DMS153 treated with DMSO at 0.1 percent for 48 hours (cell line): ENCODE data around the gene RIPK1.

ENCODE experiments used
- DNase-seq: peaks from one replicate; lab custom pipeline; 2025; ENCODE audit not compliant: unreplicated experiment; lab: John Stamatoyannopoulos, UW

The RIPK1 gene

GRCh38 chr6:3079682-3080081 lies 11.4 kb downstream of the RIPK1 start:
- DNase-seq = no peak

- no peak for DNase-seq
Observed at GRCh38 chr6:3081960-3082359, 13.7 kb downstream of the RIPK1 start.

GRCh38 chr6:3085074-3085473 lies 16.8 kb downstream of the RIPK1 start:
- DNase-seq = no peak

- DNase-seq = no peak
Observed at GRCh38 chr6:3086282-3086946, 18.1 kb downstream of the RIPK1 start.

- no peak for DNase-seq
Observed at GRCh38 chr6:3088446-3088845, 20.2 kb downstream of the RIPK1 start.

- no peak for DNase-seq
Observed at GRCh38 chr6:3088968-3089367, 20.7 kb downstream of the RIPK1 start.

GRCh38 chr6:3090013-3090412 lies 21.7 kb downstream of the RIPK1 start:
- no peak for DNase-seq

GRCh38 chr6:3094815-3095214 lies 26.5 kb downstream of the RIPK1 start:
- DNase-seq = no peak

GRCh38 chr6:3102875-3103274 lies 34.6 kb downstream of the RIPK1 start:
- DNase-seq = no peak

GRCh38 chr6:3108746-3109414 lies 40.6 kb downstream of the RIPK1 start:
- DNase-seq = no peak

- no peak for DNase-seq
Observed at GRCh38 chr6:3109761-3110160, 41.5 kb downstream of the RIPK1 start.

GRCh38 chr6:3114377-3114776 lies 46.1 kb downstream of the RIPK1 start:
- no peak for DNase-seq

GRCh38 chr6:3117912-3118352 lies 49.6 kb downstream of the RIPK1 start:
- no peak for DNase-seq

GRCh38 chr6:3118353-3119039 lies 50.2 kb downstream of the RIPK1 start, which contains the start of gene BPHL:
Gene BPHL, plus strand, starts transcription at chr6:3118711. Its CDS starts 30 bp downstream, at chr6:3118741.
- peak; percentile 55 for DNase-seq

GRCh38 chr6:3119040-3119723 lies 50.9 kb downstream of the RIPK1 start:
- DNase-seq = no peak

- no peak for DNase-seq
Observed at GRCh38 chr6:3120765-3121089, 52.4 kb downstream of the RIPK1 start.

- no peak for DNase-seq
Observed at GRCh38 chr6:3122823-3123182, 54.5 kb downstream of the RIPK1 start.

- no peak for DNase-seq
Observed at GRCh38 chr6:3124667-3125066, 56.4 kb downstream of the RIPK1 start.

GRCh38 chr6:3125815-3126214 lies 57.5 kb downstream of the RIPK1 start:
- DNase-seq = no peak

- no peak for DNase-seq
Observed at GRCh38 chr6:3128356-3129108, 60.2 kb downstream of the RIPK1 start.

GRCh38 chr6:3131695-3132094 lies 63.4 kb downstream of the RIPK1 start:
- DNase-seq = no peak
